ENCODE results near the gene SRI.

SRI gene

DNA sequence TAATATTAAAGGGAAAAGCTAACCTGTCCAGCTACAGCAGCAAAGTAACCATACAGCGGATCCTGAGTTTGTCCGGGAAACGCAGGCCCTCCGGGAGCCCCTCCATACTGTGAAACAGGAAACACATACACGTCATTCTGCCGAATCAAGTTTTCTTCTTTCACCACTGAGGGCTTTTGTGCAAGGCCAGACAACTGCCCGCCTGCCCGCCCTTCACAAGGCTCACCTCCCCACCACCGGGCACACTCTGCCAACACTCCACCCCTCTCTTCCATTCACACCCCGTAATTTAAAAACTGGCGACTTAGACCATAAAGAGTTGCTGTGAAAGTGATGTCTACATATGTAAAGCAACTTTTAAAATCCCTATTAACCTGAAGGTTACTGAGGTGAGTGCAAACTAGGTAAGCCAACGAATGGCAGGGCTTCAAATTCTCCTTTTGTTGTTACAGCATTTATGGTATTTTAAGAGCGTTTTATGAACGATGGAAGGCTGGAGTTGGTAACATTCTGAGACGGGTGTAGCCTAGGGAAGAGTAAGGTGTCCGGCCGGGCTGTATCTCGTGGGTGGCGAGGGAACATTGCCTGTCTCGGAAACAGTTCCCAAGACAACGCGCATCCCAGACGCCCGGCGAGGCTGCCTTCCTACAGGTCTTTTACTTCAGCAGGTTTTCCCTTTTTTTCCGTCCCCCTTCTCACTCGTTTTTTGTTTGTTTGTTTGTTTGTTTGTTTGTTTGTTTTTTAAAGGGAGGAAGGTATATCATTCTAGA is 817 bp downstream of the SRI start:
- TF ChIP-seq, protein P1, sequence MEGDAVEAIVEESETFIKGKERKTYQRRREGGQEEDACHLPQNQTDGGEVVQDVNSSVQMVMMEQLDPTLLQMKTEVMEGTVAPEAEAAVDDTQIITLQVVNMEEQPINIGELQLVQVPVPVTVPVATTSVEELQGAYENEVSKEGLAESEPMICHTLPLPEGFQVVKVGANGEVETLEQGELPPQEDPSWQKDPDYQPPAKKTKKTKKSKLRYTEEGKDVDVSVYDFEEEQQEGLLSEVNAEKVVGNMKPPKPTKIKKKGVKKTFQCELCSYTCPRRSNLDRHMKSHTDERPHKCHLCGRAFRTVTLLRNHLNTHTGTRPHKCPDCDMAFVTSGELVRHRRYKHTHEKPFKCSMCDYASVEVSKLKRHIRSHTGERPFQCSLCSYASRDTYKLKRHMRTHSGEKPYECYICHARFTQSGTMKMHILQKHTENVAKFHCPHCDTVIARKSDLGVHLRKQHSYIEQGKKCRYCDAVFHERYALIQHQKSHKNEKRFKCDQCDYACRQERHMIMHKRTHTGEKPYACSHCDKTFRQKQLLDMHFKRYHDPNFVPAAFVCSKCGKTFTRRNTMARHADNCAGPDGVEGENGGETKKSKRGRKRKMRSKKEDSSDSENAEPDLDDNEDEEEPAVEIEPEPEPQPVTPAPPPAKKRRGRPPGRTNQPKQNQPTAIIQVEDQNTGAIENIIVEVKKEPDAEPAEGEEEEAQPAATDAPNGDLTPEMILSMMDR (IDR thresholded peaks at IDR 0.05; ENCODE audit: low read depth, low read length): no peak

DNA sequence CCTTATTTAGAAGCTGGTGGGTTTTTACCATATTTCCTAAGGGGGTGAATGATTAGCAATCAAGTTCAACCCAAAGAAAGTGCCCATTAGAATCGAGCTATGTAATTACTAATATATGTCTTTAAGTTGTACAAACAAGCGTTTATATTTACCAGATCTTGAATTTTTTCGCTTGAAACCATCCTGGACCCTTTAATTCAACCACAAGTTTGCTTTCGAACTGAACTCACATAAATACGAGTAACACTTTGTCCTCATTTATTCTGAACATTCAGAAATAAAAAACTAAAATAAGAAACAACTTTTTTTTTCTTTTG is 1.5 kb downstream of the SRI start:
- TF ChIP-seq, protein P1 (IDR thresholded peaks at IDR 0.05; ENCODE audit: low read depth, low read length): no peak
- Histone ChIP-seq H3K36me3 (peaks cover 19% of the 10 kb centered on the region), H3K4me1 (no peaks in the 10 kb centered on the region), H3K4me3 (ENCODE audit: low read depth, low read length) (peak overlapping the region; percentile 83), H3K27me3 (no peaks in the 10 kb centered on the region), H3K9me3 (no peaks in the 10 kb centered on the region)
- DNase-seq: no peak

More for the DNA sequence above, 817 bp downstream of the SRI start:
- peak; percentile 42 for DNase-seq
- Histone ChIP-seq H3K4me1 (no peaks in the 10 kb centered on the region), H3K36me3 (peaks cover 19% of the 10 kb centered on the region), H3K27me3 (no peaks in the 10 kb centered on the region), H3K9me3 (no peaks in the 10 kb centered on the region), H3K4me3 (ENCODE audit: low read depth, low read length) (peak overlapping the region; percentile 83)

DNA sequence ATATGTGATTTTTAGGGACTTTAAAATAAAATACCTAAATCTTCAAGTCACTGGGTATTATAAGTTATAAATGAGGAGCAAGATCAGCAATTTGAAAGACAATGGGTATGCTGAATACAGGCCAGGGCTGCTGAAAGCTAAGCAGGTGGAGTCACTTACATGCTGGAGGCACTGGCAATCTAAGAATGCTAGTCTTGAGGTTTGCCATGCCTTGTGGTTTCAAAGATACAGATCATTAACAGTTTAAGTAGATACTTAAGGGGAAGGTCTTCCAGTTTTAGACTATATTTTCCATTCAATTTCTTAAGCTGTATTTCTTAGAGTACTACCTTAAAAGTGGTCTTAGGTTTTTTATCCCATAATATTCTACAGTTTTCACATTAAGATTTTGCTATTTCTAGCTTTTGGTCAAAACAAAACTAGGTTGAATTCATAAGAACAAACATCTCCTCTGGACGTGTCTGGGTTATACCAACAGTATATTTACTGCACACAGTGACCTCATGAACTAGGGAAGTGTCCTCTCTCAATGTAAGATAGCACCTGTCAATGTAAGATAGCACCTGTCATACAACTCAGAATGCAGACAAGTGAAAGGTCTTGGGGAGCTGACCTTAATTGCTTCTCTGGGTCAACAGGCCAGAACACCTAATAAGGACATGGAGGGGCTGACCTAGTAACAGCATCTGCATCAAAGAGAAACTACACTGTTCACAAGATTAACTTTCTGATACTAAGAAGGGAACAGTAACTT is 2.0 kb downstream of the SRI start:
- no peak overlapping the region for H3K4me3 ChIP-seq (ENCODE audit: low read depth, low read length)

DNA sequence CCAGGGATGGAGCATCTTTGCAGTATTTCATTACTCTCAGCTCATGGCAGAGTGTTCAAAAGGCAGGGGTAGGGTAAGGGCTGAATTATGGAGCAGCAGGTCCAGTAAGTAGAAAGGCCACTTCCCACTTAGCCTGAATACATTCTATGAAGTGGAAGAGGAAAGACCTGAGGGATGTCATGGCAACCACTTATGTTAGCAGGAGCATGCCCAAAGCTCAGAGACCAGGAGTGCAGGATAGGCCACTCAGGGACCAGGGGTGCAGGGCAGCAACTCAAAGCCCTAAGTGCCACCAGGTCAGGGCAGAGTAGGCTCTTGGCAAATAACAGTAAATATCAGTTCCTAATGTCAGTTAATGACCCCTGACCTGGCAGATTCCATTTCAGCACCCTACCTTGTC is 3.6 kb downstream of the SRI start:
- Histone ChIP-seq H3K36me3 (peaks cover 23% of the 10 kb centered on the region), H3K27me3 (no peaks in the 10 kb centered on the region), H3K9me3 (no peaks in the 10 kb centered on the region), H3K4me1 (no peaks in the 10 kb centered on the region), H3K4me3 (ENCODE audit: low read depth, low read length) (no peak overlapping the region)
- no peak for DNase-seq
- TF ChIP-seq, protein P1 (IDR thresholded peaks at IDR 0.05; ENCODE audit: low read depth, low read length): no peak

More for the DNA sequence above, 2.0 kb downstream of the SRI start:
- TF ChIP-seq, protein P1 (IDR thresholded peaks at IDR 0.05; ENCODE audit: low read depth, low read length): no peak
- Histone ChIP-seq H3K9me3 (no peaks in the 10 kb centered on the region), H3K36me3 (peaks cover 19% of the 10 kb centered on the region), H3K4me1 (no peaks in the 10 kb centered on the region), H3K27me3 (no peaks in the 10 kb centered on the region)
- no peak for DNase-seq

DNA sequence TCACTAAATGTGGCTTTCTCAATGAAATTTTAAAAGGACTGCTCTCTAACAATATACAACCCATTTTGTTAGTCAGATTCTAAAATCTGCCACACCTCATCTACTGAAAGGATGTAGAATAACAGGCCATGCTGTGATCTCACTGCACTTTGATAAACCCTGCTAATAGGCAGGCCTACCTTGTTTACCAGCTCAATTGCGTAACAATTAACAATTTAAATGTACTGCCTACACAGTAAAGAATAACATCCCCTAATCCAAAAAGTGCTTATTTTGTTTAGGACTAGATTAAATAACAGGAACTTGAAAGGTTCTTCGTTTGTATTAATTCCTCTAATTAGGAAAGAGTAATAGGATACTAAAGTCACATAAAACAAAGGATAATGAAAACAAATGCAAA is 4.5 kb downstream of the SRI start:
- Histone ChIP-seq H3K4me3 (ENCODE audit: low read depth, low read length) (no peak overlapping the region), H3K4me1 (no peaks in the 10 kb centered on the region), H3K27me3 (no peaks in the 10 kb centered on the region), H3K9me3 (no peaks in the 10 kb centered on the region), H3K36me3 (peaks cover 23% of the 10 kb centered on the region)
- no peak for DNase-seq
- TF ChIP-seq, protein P1 (IDR thresholded peaks at IDR 0.05; ENCODE audit: low read depth, low read length): no peak

DNA sequence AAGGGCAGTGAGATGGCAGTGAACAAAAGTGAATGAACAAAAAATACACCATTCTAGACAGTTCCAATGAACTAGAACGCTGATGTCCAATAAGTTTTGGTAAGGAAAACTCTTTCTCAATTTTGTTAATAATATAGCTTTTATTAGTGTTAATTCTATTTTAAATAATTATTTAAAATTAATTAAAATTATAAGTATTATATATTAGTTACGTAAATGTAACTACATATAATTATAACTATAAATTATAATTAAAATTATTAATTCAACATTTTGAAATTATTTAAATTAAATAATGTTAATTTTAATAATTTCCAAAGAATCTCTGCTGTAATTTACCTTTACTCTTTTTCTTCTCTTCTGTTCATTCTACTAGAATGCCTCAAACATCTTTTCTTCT is 5.4 kb downstream of the SRI start:
- TF ChIP-seq, protein P1 (IDR thresholded peaks at IDR 0.05; ENCODE audit: low read depth, low read length): no peak
- H3K36me3 ChIP-seq: peaks cover 27% of the 10 kb centered on the region
- H3K9me3 ChIP-seq: no peaks in the 10 kb centered on the region
- no peak for DNase-seq
- H3K27me3 ChIP-seq: no peaks in the 10 kb centered on the region
- no peak overlapping the region for H3K4me3 ChIP-seq (ENCODE audit: low read depth, low read length)
- H3K4me1 ChIP-seq: no peaks in the 10 kb centered on the region

Data from BE2C (cell line).